Transverse colon (tissue), 4 donors: ENCODE results near the gene GRXCR2.

ENCODE experiments used
- EP300 ChIP-seq: sonication (generic); formaldehyde crosslinking; IDR thresholded peaks from one replicate; pipeline ENCODE4 v1.6.1; 2017; ENCODE audit warnings: antibody characterized with exemption, low read depth
- POLR2A ChIP-seq: fragments of 450-650 bp; IDR thresholded peaks from one replicate; pipeline ENCODE4 v1.6.1; 2016; ENCODE audit warnings: antibody characterized with exemption, mild to moderate bottlenecking, moderate library complexity
- POLR2AphosphoS5 ChIP-seq, 3 donors: sonication (generic); formaldehyde crosslinking; IDR thresholded peaks; one replicate each; pipeline ENCODE4 v1.6.1; 2016; ENCODE audit warnings: antibody characterized with exemption in 3 of 3
- TF ChIP-seq, protein P1 (sequence below), 5 experiments: fragments of 200-600 bp in 3 of 5; fragments of 450-650 bp in 2 of 5; sonication (generic) in 3 of 5; IDR thresholded peaks; 1 replicate in 2 of 5; 2 replicates in 3 of 5; pipeline ENCODE4 v1.5.1; 2016 to 2017; ENCODE audit warnings: antibody characterized with exemption in 5 of 5, inconsistent platforms in 3 of 5, mild to moderate bottlenecking in 2 of 5, moderate library complexity in 1 of 5

DNA sequence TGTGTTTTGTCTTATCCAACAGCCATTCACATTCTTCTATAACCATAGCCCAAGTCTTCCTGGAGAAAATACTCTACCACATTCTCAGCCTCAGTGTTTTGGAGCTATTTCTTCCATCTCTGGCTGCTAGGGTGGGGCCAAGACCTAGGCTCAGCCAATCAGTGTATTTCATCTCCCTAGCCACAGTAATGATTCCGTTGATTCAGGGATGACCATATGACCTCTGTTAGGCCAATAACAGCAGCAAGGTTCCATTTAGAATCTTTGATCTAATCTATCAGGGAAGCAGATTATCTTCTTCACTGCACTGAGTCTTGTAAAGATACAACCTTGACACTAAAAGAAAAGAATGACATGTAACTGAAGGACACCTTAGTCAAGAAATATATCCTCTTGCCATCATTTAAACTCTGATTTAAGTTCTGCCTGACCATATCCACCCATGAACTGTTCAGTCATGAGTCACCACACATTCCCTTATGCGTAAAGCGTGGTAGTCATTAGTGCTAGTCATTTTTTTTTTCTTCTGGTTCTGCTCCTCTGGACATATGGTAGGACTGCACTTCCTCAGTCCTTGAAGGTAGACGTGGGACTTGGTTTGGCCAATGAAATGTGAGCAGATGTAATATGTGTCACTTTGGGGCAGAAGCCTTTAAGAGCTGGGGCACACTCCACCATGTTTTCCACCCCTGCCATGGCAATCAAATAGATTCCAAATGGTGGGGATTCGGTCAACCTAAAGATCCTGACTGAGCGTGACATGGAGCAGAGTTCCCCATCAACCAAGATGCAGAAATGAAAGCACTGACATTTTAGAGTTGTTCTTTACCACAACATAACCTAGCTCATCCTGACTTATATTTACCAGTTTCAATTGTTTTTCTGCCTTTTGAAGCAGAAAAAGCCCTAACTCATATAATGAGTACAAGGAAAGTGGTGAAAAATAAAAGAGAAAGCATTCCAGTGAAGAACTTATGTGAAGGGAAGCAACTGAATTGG lies 25.0 kb downstream of the GRXCR2 start:
- TF ChIP-seq, protein P1, sequence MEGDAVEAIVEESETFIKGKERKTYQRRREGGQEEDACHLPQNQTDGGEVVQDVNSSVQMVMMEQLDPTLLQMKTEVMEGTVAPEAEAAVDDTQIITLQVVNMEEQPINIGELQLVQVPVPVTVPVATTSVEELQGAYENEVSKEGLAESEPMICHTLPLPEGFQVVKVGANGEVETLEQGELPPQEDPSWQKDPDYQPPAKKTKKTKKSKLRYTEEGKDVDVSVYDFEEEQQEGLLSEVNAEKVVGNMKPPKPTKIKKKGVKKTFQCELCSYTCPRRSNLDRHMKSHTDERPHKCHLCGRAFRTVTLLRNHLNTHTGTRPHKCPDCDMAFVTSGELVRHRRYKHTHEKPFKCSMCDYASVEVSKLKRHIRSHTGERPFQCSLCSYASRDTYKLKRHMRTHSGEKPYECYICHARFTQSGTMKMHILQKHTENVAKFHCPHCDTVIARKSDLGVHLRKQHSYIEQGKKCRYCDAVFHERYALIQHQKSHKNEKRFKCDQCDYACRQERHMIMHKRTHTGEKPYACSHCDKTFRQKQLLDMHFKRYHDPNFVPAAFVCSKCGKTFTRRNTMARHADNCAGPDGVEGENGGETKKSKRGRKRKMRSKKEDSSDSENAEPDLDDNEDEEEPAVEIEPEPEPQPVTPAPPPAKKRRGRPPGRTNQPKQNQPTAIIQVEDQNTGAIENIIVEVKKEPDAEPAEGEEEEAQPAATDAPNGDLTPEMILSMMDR (IDR thresholded peaks at IDR 0.05) = no peak
- no peak for TF ChIP-seq POLR2A
- no peak for TF ChIP-seq POLR2AphosphoS5 (IDR thresholded peaks at IDR 0.05)
- no peak for TF ChIP-seq EP300
